Stimulated activated CD4-positive, alpha-beta T cell treated with anti-CD3 and anti-CD28 coated beads, Interleukin-4, amount 100 ng/mL, for 48 hours (primary cell): Measurements from ENCODE around the gene LRRFIP1.
"Not testable (repeated sequence)": the region's sequence is repeated elsewhere in the genome, so short reads cannot be mapped to it uniquely, and the experiment has no call there.

Source experiments
- DNase-seq, 2 donors: peaks; one replicate each; pipeline ENCODE4 v3.0.0-alpha.2; 2020; ENCODE audit warnings: low read depth in 2 of 2

The LRRFIP1 gene

GRCh38 chr2:237688081-237688480, 60.7 kb downstream of the LRRFIP1 start:
- DNase-seq: no peak

DNA sequence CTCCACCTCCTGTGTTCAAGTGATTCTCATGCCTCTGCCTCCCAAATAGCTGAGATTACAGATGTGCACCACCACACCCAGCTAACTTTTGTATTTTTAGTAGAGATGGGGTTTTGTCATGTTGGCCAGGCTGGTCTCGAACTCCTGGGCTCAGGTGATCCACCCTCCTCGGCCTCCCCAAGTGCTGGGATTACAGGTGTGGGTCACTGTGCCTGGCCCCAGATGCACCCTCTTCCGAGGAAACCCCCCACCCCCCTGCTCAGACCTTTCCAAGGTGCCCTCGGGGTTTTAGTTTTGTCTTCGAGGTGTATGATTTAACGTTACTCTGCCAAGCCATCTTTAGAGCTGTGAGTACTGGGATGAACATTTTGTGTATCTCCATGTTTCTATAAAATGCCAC, 61.2 kb downstream of the LRRFIP1 start:
- not testable (repeated sequence) for DNase-seq

GRCh38 chr2:237689336-237690131, 62.1 kb downstream of the LRRFIP1 start:
- DNase-seq: no peak

GRCh38 chr2:237691029-237691907, 63.9 kb downstream of the LRRFIP1 start:
- no peak for DNase-seq

DNA sequence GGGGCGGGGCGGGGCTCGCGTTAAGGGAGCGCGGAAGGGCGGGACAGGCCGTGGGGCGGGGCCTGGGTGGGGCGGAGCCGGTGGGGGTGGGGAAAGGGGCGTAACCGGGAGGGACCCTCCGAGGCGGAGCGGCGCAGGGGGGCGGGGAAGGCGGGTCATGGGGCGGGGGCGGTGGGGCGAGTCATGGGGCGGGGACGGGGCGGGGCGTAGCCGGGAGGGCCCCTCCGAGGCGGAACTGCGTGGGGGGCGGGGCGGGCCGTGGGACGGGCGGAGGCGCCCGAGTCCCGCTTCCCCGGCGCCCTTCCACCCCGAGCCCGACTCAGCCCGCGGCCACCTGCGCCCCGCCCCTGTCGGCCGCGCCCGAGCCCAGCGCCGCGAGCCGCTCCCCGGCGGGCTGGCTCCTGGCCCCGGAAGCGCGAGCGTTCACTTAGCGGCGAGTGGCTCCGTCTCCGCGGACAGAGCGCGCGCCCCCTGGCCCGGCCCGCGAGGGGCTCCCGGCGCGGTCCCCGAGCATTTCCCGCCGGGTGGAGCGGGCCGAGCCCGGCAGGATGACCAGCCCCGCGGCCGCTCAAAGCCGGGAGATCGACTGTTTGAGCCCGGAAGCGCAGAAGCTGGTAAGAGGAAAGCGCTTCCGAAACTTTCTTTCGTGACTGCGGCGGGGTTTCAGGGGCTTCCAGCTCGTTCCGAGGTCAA, 64.7 kb downstream of the LRRFIP1 start:
- peak; percentile 95 to 96 for DNase-seq

DNA sequence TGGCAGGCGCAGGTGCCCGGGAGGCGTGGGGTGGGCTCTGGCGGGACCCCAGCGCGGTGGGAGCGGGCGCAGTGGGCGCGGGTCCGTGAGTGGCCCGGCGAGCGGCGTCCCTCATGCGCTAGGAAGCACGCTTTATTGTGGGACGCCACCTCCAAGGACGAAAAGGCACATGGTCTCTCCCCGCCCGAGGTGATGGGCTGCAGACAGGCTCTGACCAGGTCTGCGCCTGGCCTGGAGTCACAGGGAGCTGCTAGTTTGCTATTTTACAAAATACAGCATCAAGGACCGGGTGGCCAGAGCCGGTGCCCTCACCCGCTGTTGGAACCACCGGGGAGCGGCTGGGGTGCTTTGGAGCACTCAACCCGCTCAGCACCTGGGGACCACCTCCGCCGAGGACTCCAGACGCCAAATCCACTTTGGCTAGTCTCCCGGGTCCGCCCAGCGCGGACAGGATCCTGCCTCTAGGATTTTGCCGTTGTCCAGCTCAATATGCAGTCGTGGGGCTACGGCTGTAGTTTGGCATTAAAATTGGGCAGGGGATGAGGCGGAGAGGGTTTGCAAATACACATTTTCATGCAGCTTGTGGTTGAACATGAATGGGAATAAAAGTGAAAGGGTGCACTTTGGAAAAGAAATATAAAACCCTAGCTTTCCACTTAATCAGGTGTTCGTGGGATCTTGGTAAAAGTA, 65.4 kb downstream of the LRRFIP1 start:
- DNase-seq: no peak

- no peak for DNase-seq
These were observed 66.1 kb downstream of the LRRFIP1 start for GRCh38 chr2:237693291-237693994.

GRCh38 chr2:237694415-237695194, 67.2 kb downstream of the LRRFIP1 start:
- no peak for DNase-seq

- no peak for DNase-seq
These were observed 67.9 kb downstream of the LRRFIP1 start for GRCh38 chr2:237695201-237695780.

DNA sequence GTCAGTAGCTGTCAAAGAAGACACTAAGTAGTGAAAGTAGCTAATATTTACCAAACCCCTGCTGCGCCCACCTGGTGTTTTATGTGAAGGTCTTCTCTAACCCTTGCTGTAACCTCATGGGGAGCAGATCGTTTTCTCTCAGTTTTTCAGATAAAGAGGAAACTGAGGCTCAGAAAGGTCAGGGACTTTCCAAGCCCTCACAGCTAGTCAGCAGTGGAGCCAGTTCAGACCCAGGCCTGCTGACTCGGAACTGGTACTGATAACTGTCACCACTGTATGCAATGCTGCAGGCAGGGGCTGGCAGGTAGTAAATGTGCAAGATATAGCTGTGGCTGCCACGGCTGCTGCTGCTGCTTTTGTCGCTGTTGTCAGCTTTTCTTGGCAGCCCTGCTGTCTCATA, 69.1 kb downstream of the LRRFIP1 start:
- DNase-seq: no peak

- DNase-seq: no peak
These were observed 70.4 kb downstream of the LRRFIP1 start for GRCh38 chr2:237697586-237698357.

DNA sequence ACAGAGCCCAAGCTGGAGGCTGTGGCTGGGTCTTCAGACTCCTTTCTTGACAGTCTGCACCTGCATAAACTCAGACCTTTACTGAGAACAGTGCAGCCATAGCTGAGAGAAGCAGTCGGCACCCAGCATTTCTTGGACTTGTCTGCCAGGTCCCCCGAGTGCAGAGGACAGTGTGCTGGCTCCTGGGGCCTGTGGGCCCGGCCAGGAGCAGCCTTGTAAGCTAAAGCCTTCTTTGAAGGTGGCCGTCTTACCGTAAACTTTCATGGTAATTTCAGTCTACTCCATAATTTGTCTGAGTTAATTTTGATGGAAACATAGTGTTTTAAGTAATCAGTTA, 70.9 kb downstream of the LRRFIP1 start:
- no peak for DNase-seq

GRCh38 chr2:237699870-237700511, 72.6 kb downstream of the LRRFIP1 start:
- DNase-seq: no peak

DNA sequence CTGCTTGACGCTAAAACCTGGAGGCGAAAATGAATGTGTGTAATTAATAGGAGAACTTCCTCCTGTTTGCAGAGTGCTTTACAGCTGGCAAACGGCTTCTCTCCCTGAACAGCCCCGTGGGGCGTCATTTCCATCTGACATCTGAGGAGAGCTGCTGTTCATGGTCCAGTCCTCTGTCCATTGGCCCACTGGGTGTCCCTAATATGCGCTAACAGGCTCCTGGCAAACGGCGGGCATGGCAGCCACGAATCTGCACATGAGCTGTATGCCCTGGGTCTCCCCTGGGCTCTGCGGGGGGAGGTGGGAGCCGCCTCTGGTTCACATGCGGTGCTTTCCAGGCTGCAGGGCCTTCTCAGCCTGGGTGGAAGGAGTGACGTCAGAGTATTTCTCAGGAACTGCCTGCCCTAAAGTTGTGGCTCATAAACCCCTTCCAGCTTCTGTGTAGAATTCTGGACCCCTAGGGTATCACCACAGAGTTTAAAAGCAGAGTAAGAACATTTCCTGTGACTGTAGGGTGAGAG, 73.2 kb downstream of the LRRFIP1 start:
- peak; percentile 69 to 78 for DNase-seq

- DNase-seq: no peak
These were observed 73.9 kb downstream of the LRRFIP1 start for GRCh38 chr2:237701033-237701858.

- DNase-seq: no peak
These were observed 74.5 kb downstream of the LRRFIP1 start for GRCh38 chr2:237701859-237702390.
